HEK293 (cell line): Measurements from ENCODE around the gene TP53BP2.

Experiments
- CTCF ChIA-PET: fragments of 350-600 bp; formaldehyde crosslinking; extraction: SDS; loops from one replicate; lab custom pipeline; 2021; ENCODE audit warnings: antibody characterized with exemption; lab: Yijun Ruan, JAX
- POLR2A ChIA-PET: fragments of 300-600 bp; formaldehyde crosslinking; extraction: SDS; loops from one replicate; lab custom pipeline; 2020; ENCODE audit warnings: antibody characterized with exemption, inconsistent platforms; lab: Yijun Ruan, JAX
- H3K27ac ChIP-seq: fragments of 200-500 bp; sonication (Bioruptor generic); 2 replicates; pipeline ENCODE4 v1.5.1; 2014; ENCODE audit warnings: low read depth, low read length, control low read depth, inconsistent platforms; ENCODE audit errors: extremely low read depth
- H3K36me3 ChIP-seq, 2 experiments: fragments of 200-500 bp in 1 of 2; sonication (Bioruptor generic) in 1 of 2; 1 replicate in 1 of 2; 2 replicates in 1 of 2; pipeline ENCODE4 v1.5.1; 2014 to 2017; ENCODE audit warnings: inconsistent platforms in 2 of 2, low read length in 2 of 2; ENCODE audit not compliant: control insufficient read depth in 2 of 2, insufficient read depth in 1 of 2
- H3K4me1 ChIP-seq: fragments of 200-500 bp; sonication (Bioruptor generic); 2 replicates; pipeline ENCODE4 v1.5.1; 2014; ENCODE audit warnings: mild to moderate bottlenecking, low read length, inconsistent platforms; ENCODE audit not compliant: control insufficient read depth, insufficient read depth
- H3K4me3 ChIP-seq: 2 replicates; pipeline ENCODE4 v1.5.1; 2011; ENCODE audit warnings: low read depth, mild to moderate bottlenecking, control low read depth, low read length, moderate library complexity
- H3K9me3 ChIP-seq: fragments of 200-500 bp; sonication (Bioruptor generic); 2 replicates; pipeline ENCODE4 v1.5.1; 2014; ENCODE audit warnings: low read depth, low read length, inconsistent platforms; ENCODE audit not compliant: control insufficient read depth, insufficient read depth
- KLF1 ChIP-seq: fragments of 450-650 bp; formaldehyde crosslinking; IDR thresholded peaks from 2 replicates; pipeline ENCODE4 v1.5.1; 2016; ENCODE audit warnings: missing biosample characterization, missing genetic modification characterization
- OSR2 ChIP-seq: fragments of 450-650 bp; formaldehyde crosslinking; IDR thresholded peaks from 2 replicates; pipeline ENCODE4 v1.5.1; 2016; ENCODE audit warnings: missing biosample characterization, missing genetic modification characterization
- REPIN1 ChIP-seq: fragments of 450-650 bp; formaldehyde crosslinking; IDR thresholded peaks from 2 replicates; pipeline ENCODE4 v1.5.1; 2017; ENCODE audit warnings: missing biosample characterization, missing genetic modification characterization, low read depth
- ZBTB17 ChIP-seq: fragments of 450-650 bp; formaldehyde crosslinking; IDR thresholded peaks from 2 replicates; pipeline ENCODE4 v1.5.1; 2016; ENCODE audit warnings: missing biosample characterization, missing genetic modification characterization
- ZBTB21 ChIP-seq: fragments of 450-650 bp; formaldehyde crosslinking; IDR thresholded peaks from 2 replicates; pipeline ENCODE4 v1.5.1; 2017; ENCODE audit warnings: missing biosample characterization, missing genetic modification characterization
- ZBTB48 ChIP-seq: fragments of 450-650 bp; formaldehyde crosslinking; IDR thresholded peaks from 2 replicates; pipeline ENCODE4 v1.5.1; 2016; ENCODE audit warnings: missing biosample characterization, missing genetic modification characterization
- ZFHX2 ChIP-seq: fragments of 450-650 bp; formaldehyde crosslinking; conservative IDR thresholded peaks from 2 replicates; pipeline ENCODE4 v1.5.1; 2016; ENCODE audit warnings: missing biosample characterization, missing genetic modification characterization
- ZNF112 ChIP-seq: fragments of 450-650 bp; formaldehyde crosslinking; IDR thresholded peaks from 2 replicates; pipeline ENCODE4 v1.5.0; 2017; ENCODE audit warnings: missing biosample characterization, missing genetic modification characterization
- ZNF132 ChIP-seq: fragments of 450-650 bp; formaldehyde crosslinking; IDR thresholded peaks from 2 replicates; pipeline ENCODE4 v1.5.1; 2017; ENCODE audit warnings: missing biosample characterization, missing genetic modification characterization, borderline replicate concordance
- ZNF2 ChIP-seq: fragments of 450-650 bp; formaldehyde crosslinking; IDR thresholded peaks from 2 replicates; pipeline ENCODE4 v1.5.1; 2016; ENCODE audit warnings: missing biosample characterization, missing genetic modification characterization
- ZNF302 ChIP-seq: fragments of 450-650 bp; formaldehyde crosslinking; IDR thresholded peaks from 2 replicates; pipeline ENCODE4 v1.5.1; 2016; ENCODE audit warnings: missing biosample characterization, missing genetic modification characterization, low read depth
- ZNF324 ChIP-seq: fragments of 450-650 bp; formaldehyde crosslinking; IDR thresholded peaks from 2 replicates; pipeline ENCODE4 v1.5.1; 2016; ENCODE audit warnings: missing biosample characterization, missing genetic modification characterization
- ZNF394 ChIP-seq: fragments of 450-650 bp; formaldehyde crosslinking; IDR thresholded peaks from 2 replicates; pipeline ENCODE4 v1.5.1; 2016; ENCODE audit warnings: missing biosample characterization, missing genetic modification characterization, mild to moderate bottlenecking, moderate library complexity, borderline replicate concordance
- ZNF473 ChIP-seq: fragments of 450-650 bp; formaldehyde crosslinking; IDR thresholded peaks from 2 replicates; pipeline ENCODE4 v1.5.1; 2017; ENCODE audit warnings: missing biosample characterization, missing genetic modification characterization
- ZNF529 ChIP-seq: fragments of 450-650 bp; formaldehyde crosslinking; IDR thresholded peaks from 2 replicates; pipeline ENCODE4 v1.5.1; 2017; ENCODE audit warnings: missing genetic modification characterization, missing biosample characterization; ENCODE audit not compliant: insufficient replicate concordance
- ZNF560 ChIP-seq: fragments of 450-650 bp; formaldehyde crosslinking; IDR thresholded peaks from 2 replicates; pipeline ENCODE4 v1.5.1; 2017; ENCODE audit warnings: missing biosample characterization, missing genetic modification characterization, borderline replicate concordance
- ZNF600 ChIP-seq: fragments of 450-650 bp; formaldehyde crosslinking; IDR thresholded peaks from 2 replicates; pipeline ENCODE4 v1.5.1; 2016; ENCODE audit warnings: missing biosample characterization, missing genetic modification characterization
- ZNF837 ChIP-seq: fragments of 450-650 bp; formaldehyde crosslinking; IDR thresholded peaks from 2 replicates; pipeline ENCODE4 v1.5.1; 2016; ENCODE audit warnings: missing biosample characterization, missing genetic modification characterization
- ZSCAN4 ChIP-seq: fragments of 450-650 bp; formaldehyde crosslinking; IDR thresholded peaks from 2 replicates; pipeline ENCODE4 v1.5.1; 2017; ENCODE audit warnings: missing biosample characterization, missing genetic modification characterization
- TF ChIP-seq, protein P1 (sequence below): fragments of 450-650 bp; formaldehyde crosslinking; IDR thresholded peaks from 2 replicates; pipeline ENCODE4 v1.5.1; 2016; ENCODE audit warnings: missing biosample characterization, missing genetic modification characterization
- TF ChIP-seq, protein P2 (sequence below): fragments of 450-650 bp; formaldehyde crosslinking; IDR thresholded peaks from 2 replicates; pipeline ENCODE4 v1.5.1; 2017; ENCODE audit warnings: missing biosample characterization, mild to moderate bottlenecking, missing genetic modification characterization, moderate library complexity
- TF ChIP-seq, protein P3 (sequence below): fragments of 450-650 bp; formaldehyde crosslinking; IDR thresholded peaks from 2 replicates; pipeline ENCODE4 v1.5.1; 2017; ENCODE audit warnings: missing biosample characterization, missing genetic modification characterization
- TF ChIP-seq, protein P4 (sequence below): fragments of 450-650 bp; formaldehyde crosslinking; IDR thresholded peaks from 2 replicates; pipeline ENCODE4 v1.5.1; 2017; ENCODE audit warnings: missing biosample characterization, missing genetic modification characterization

TP53BP2 gene

DNA sequence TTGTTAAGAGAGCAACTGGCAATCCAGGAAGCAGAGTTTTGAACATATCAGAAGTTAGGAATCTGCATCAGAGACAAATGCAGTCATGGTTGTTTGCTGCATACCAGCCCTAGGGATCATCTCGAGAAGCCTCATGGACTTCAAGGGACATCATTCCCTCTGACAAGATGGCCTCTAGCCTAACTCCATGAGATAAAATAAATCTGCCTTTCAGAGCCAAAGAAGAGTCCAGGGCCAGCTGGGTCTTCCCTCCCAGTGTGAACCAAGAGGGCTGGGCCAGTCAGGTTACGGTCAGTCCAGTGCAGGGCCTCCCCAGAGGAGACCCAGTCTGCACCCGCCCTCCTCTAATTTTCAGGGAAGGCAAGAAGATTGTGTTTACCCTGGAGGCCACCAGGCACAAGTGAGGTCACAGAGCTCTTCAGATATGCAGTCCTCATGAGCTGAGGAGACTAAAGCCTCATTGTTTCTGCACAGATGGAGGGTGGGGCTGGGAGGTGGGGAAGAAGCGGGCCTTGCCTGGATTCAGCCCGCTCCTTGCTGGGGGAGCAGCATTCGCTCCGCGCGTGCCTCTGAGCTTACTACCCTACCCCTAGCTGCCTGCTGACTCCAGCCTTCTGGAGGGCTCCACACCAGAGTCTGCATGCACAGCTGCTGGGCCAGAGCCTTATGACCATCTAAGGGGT lies 80.6 kb downstream of the TP53BP2 start:
- peaks cover 19 to 54% of the 10 kb centered on the region in 2 experiments for H3K36me3 ChIP-seq
- CTCF ChIA-PET: interaction anchor here (1.0 kb wide), 1 partner anchor 67 kb away, joined by 3 read pairs; no protein-coding TSS in a partner anchor
- H3K9me3 ChIP-seq: no peaks in the 10 kb centered on the region
- no peaks in the 10 kb centered on the region for H3K4me1 ChIP-seq
- POLR2A ChIA-PET: interaction anchor here (1.1 kb wide), 1 partner anchor 11 kb away, joined by 3 read pairs; no protein-coding TSS in a partner anchor
- peak; percentile 57; the same call in 1 of the 2 replicates for TF ChIP-seq ZBTB48 (tag by site-specific recombination)
- 0 out of 2 replicates have a peak, but pooled peaks have one; percentile 32 for TF ChIP-seq ZNF600 (tag by site-specific recombination)
- TF ChIP-seq ZNF302 (tag by site-specific recombination): no peak
- TF ChIP-seq, protein P1, sequence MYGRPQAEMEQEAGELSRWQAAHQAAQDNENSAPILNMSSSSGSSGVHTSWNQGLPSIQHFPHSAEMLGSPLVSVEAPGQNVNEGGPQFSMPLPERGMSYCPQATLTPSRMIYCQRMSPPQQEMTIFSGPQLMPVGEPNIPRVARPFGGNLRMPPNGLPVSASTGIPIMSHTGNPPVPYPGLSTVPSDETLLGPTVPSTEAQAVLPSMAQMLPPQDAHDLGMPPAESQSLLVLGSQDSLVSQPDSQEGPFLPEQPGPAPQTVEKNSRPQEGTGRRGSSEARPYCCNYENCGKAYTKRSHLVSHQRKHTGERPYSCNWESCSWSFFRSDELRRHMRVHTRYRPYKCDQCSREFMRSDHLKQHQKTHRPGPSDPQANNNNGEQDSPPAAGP: peak; percentile 28; the same call in 1 of the 2 replicates
- peak; percentile 29; the same call in 1 of the 2 replicates for TF ChIP-seq KLF1
- TF ChIP-seq OSR2: no peak
- no peak for TF ChIP-seq ZBTB21 (tag by site-specific recombination)
- TF ChIP-seq ZNF837: no peak
- H3K27ac ChIP-seq: no peak overlapping the region
- no peak overlapping the region for H3K4me3 ChIP-seq

DNA sequence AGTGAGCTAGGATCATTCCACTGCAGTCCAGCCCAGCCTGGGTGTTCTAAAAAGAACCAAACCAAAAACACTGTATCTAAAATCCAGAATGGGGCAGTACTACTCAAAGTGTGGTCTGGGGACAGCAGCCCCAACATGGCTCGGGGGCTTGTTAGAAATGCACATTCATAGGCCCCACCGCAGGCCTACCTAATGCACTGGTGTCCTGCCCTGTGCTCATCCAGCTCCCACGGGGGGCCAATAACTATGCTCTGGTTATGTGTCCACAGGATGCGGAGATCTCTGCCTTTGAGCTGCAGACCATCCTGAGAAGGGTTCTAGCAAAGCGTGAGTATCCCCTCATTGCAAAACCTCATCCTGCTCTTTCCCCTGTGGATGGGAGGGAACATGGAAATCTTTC lies 81.9 kb downstream of the TP53BP2 start:
- Histone ChIP-seq H3K27ac (no peak overlapping the region), H3K4me1 (no peaks in the 10 kb centered on the region), H3K4me3 (no peak overlapping the region)
- ChIA-PET CTCF (interaction anchor here (0.6 to 0.8 kb wide), 2 partner anchors 48 to 69 kb away, joined by 3 to 4 read pairs; no protein-coding TSS in a partner anchor), POLR2A (no interaction called here)
- TF ChIP-seq, protein P2, sequence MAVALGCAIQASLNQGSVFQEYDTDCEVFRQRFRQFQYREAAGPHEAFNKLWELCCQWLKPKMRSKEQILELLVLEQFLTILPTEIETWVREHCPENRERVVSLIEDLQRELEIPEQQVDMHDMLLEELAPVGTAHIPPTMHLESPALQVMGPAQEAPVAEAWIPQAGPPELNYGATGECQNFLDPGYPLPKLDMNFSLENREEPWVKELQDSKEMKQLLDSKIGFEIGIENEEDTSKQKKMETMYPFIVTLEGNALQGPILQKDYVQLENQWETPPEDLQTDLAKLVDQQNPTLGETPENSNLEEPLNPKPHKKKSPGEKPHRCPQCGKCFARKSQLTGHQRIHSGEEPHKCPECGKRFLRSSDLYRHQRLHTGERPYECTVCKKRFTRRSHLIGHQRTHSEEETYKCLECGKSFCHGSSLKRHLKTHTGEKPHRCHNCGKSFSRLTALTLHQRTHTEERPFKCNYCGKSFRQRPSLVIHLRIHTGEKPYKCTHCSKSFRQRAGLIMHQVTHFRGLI: no peak
- TF ChIP-seq ZNF529 (tag by site-specific recombination): no peak
- TF ChIP-seq ZNF2 (tag by site-specific recombination): no peak
- TF ChIP-seq ZNF394: no peak
- no peak for TF ChIP-seq ZSCAN4
- TF ChIP-seq ZNF132 (tag by site-specific recombination): no peak
- TF ChIP-seq ZNF473 (tag by site-specific recombination): no peak
- TF ChIP-seq ZNF112 (tag by site-specific recombination): no peak
- no peak for TF ChIP-seq ZFHX2 (tag by site-specific recombination)
- TF ChIP-seq, protein P3, sequence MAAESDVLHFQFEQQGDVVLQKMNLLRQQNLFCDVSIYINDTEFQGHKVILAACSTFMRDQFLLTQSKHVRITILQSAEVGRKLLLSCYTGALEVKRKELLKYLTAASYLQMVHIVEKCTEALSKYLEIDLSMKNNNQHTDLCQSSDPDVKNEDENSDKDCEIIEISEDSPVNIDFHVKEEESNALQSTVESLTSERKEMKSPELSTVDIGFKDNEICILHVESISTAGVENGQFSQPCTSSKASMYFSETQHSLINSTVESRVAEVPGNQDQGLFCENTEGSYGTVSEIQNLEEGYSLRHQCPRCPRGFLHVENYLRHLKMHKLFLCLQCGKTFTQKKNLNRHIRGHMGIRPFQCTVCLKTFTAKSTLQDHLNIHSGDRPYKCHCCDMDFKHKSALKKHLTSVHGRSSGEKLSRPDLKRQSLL: no peak
- TF ChIP-seq ZBTB17: no peak
- TF ChIP-seq, protein P4, sequence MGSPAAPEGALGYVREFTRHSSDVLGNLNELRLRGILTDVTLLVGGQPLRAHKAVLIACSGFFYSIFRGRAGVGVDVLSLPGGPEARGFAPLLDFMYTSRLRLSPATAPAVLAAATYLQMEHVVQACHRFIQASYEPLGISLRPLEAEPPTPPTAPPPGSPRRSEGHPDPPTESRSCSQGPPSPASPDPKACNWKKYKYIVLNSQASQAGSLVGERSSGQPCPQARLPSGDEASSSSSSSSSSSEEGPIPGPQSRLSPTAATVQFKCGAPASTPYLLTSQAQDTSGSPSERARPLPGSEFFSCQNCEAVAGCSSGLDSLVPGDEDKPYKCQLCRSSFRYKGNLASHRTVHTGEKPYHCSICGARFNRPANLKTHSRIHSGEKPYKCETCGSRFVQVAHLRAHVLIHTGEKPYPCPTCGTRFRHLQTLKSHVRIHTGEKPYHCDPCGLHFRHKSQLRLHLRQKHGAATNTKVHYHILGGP (tag by site-specific recombination): no peak
- no peak for TF ChIP-seq REPIN1 (tag by site-specific recombination)
- TF ChIP-seq ZNF560 (tag by site-specific recombination): no peak
- TF ChIP-seq ZNF324: no peak
- TF ChIP-seq, all 188 proteins: peak for 0
- no peaks in the 10 kb centered on the region for H3K9me3 ChIP-seq
- peaks cover 25 to 57% of the 10 kb centered on the region in 2 experiments for H3K36me3 ChIP-seq
